Natural killer cell treated with Interleukin-12 subunit alpha and Interleukin-12 subunit beta and Interleukin-15 and Interleukin-18, amount 100 ng/mL, for 72 hours (primary cell): ENCODE results near the gene ROM1. TPM values are rescaled to one million over a fixed set of nuclear protein-coding genes. Genes with fewer than 3 reads are reported as not detected.

Experiments used
- ATAC-seq, 2 donors: fragments of 150-1000 bp; cut with Tn5 transposase in 1 of 2; sonication (Bioruptor Pico), chemical (Tn5 transposase) in 1 of 2; 2 replicates each; pipeline ENCODE4 v1.10.0; 2021
- DNase-seq: peaks from one replicate; pipeline ENCODE4 v3.0.0; 2022; ENCODE audit warnings: low spot score
- H3K27ac Mint-ChIP-seq, 2 donors: 1 replicate in 1 of 2; 2 replicates in 1 of 2; pipeline ENCODE4 v1.8.0; 2022; ENCODE audit warnings: mixed read lengths in 2 of 2, mild to moderate bottlenecking in 1 of 2, moderate library complexity in 1 of 2
- H3K27me3 Mint-ChIP-seq, 2 donors: 1 replicate in 1 of 2; 2 replicates in 1 of 2; pipeline ENCODE4 v1.8.0; 2022; ENCODE audit warnings: mixed read lengths in 2 of 2
- H3K36me3 Mint-ChIP-seq: one replicate; pipeline ENCODE4 v1.8.0; 2022; ENCODE audit warnings: mixed read lengths
- H3K4me1 Mint-ChIP-seq, 2 donors: 1 replicate in 1 of 2; 2 replicates in 1 of 2; pipeline ENCODE4 v1.8.0; 2022; ENCODE audit warnings: low read depth in 2 of 2, mixed read lengths in 2 of 2, mild to moderate bottlenecking in 1 of 2
- H3K4me3 Mint-ChIP-seq: one replicate; pipeline ENCODE4 v1.8.0; 2022; ENCODE audit warnings: mixed read lengths
- H3K9me3 Mint-ChIP-seq: 2 replicates; pipeline ENCODE4 v1.8.0; 2022; ENCODE audit warnings: mixed read lengths
- total RNA-seq, 2 donors: library from RNA; stranded (reverse); gene quantifications; one replicate each; pipeline ENCODE4 v1.2.3, GENCODE V29; 2022

ROM1 gene
- total RNA-seq, 2 donors from 2014 or later = 4.5 to 4.6 TPM

DNA sequence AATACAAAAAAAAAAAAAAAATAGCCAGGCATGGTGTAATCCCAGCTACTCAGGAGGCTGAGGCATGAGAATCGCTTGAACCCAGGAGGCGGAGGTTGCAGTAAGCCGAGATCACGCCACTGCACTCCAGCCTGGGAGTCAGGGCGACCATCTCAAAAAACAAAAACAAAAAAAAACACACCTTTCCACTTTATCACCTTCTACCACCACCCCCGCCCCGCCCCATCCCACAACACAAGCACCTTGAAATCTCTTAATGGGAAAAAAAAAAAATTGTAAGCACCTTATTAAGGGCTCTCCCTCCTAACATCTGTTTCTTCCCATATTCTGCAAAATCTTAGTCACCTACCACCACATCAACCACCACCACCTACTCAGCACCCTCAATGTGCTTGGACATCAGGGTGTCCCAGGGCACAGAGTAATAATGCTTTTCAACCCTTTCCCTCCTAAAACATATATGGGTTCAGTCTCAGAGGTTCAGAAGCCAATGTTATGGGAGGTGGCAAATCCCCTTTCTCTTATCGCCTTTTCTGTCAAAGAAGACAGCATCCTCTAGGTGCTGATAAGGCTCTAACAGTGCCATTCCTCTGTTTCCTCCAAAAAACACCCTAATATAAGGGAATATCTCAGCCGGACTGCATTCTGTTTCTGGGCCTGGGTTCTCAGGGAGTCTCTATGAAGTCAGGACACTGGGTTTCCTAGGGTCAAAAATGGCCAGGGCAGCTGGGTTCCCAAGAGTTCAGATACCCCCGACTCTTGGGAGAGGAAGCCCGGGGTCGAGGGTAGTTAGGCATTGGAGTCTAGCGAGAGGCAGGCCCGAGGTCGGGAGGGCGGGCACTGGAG, 39.3 kb downstream of the ROM1 start:
- Mint-ChIP-seq H3K27me3 (no peaks in the 10 kb centered on the region), H3K4me3 (peak overlapping the region; percentile 99), H3K9me3 (no peaks in the 10 kb centered on the region), H3K36me3 (peaks cover 5% of the 10 kb centered on the region), H3K27ac (peak overlapping the region; percentile 98 to 100), H3K4me1 (peaks cover 19 to 21% of the 10 kb centered on the region in 2 donors)
- peak in 1 of 2 donors; percentile 31 for ATAC-seq
- DNase-seq = no peak

DNA sequence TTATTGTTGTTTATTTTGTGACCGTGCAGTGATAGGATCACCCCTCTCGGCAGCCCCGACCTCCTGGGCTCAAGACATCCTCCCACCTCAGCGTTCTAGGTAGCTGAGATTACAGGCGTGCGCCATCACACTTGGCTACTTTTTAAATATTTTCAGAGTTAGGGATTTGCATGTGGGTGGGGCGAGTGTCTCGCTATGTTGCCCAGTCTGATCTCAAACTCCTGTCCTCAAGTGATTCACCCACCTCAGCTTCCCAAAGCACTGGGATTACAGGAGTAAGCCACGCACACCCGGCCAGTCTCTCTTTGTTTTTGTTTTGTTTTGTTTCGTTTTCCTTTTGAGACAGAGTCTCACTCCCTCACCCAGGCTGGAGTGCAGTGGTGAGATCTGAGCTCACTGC, 41.2 kb downstream of the ROM1 start:
- peaks cover 19 to 21% of the 10 kb centered on the region in 2 donors for H3K4me1 Mint-ChIP-seq
- H3K27ac Mint-ChIP-seq = peak overlapping the region; percentile 98 to 100
- peaks cover 5% of the 10 kb centered on the region for H3K36me3 Mint-ChIP-seq
- H3K9me3 Mint-ChIP-seq = no peaks in the 10 kb centered on the region
- H3K27me3 Mint-ChIP-seq = no peaks in the 10 kb centered on the region
- DNase-seq (no peak), ATAC-seq (no peak)
- peak overlapping the region; percentile 99 for H3K4me3 Mint-ChIP-seq

DNA sequence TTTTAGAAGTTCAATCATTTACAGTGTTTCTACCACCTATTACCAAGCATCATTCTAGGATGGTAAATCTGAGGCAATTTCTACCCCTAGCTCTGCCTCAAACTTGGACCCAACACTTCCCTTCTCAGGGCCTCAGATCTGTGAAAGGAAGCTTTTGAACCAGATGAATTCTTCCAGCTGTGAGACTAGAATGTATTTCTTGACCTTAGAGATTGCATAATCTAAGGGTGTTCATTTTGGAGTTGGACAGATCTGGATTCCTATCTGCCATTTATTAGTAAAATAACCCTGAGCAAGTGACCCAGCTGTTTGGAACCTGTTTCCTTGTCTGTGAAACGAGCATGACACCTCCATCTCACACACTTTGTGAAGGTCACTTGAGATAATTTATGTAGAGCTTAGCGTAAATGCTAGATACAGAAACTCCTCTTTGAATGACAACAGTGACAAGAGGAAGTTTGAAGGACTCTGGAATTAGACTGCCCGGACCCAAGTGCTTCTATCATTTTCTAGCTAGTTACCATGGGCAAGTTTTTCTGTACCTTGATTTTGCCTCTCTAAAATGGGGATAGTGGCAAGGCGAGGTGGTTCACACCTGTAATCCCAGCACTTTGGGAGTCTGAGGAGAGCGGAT, 43.9 kb downstream of the ROM1 start:
- H3K27ac Mint-ChIP-seq = no peak overlapping the region
- H3K9me3 Mint-ChIP-seq = no peaks in the 10 kb centered on the region
- H3K4me3 Mint-ChIP-seq = no peak overlapping the region
- ATAC-seq = no peak
- no peak for DNase-seq
- H3K4me1 Mint-ChIP-seq = peaks cover 15% of the 10 kb centered on the region in 2 donors
- H3K36me3 Mint-ChIP-seq = peaks cover 5% of the 10 kb centered on the region
- H3K27me3 Mint-ChIP-seq = no peaks in the 10 kb centered on the region

DNA sequence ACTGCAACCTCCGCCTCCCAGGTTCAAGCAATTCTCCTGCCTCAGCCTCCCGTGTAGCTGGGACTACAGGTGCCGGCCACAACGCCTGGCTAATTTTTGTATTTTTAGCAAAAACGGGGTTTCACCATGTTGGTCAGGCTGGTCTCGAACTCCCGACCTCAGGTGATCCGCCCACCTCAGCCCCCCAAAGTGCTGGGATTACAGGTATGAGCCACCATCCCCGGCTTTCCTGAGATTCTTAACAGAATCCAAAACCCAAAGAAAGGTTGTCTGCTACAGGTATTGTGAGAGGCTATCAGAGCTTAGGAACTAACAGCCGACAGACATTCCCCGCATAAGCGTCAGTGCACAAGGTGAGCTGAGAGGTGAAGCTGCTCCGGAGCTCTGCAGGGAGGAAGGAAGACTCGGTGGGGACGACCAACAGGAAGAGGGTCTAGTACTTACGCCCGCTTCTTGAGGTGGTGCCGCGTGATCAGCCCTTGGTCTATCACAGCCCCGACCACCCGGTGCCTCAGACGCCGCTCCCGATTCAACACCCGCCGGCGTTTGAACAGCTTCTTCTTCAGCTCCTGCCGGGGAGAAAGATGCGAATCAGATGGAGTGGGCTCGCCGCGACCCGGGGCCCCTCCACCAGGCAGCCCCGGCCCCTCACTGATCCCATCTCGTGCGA, 51.5 kb downstream of the ROM1 start:
- ATAC-seq = peak; percentile 20 to 64

More for the DNA sequence above, 51.5 kb downstream of the ROM1 start:
- no peaks in the 10 kb centered on the region for H3K9me3 Mint-ChIP-seq
- no peak for DNase-seq
- peak overlapping the region; percentile 96 for H3K4me3 Mint-ChIP-seq
- peak overlapping the region; percentile 89 to 94 for H3K27ac Mint-ChIP-seq
- H3K4me1 Mint-ChIP-seq = peaks cover 23% of the 10 kb centered on the region in 2 donors
- H3K36me3 Mint-ChIP-seq = peaks cover 17% of the 10 kb centered on the region
- H3K27me3 Mint-ChIP-seq = no peaks in the 10 kb centered on the region

Other genes starting within 250 kb of the ROM1 start
- gene SCGB1A1, start 194.2 kb upstream of the ROM1 start, total RNA-seq = not detected
- 10 to 100 TPM; 49.2 to 60.0 TPM for gene AHNAK, start 66.5 kb upstream of the ROM1 start, total RNA-seq
- 1,000 to 10,000 TPM in 1 of 2 donors, 100 to 1,000 TPM in 1; 898 to 1,016 TPM for gene EEF1G, start 39.4 kb upstream of the ROM1 start, total RNA-seq
- gene TUT1, start 21.7 kb upstream of the ROM1 start, total RNA-seq = 10 to 100 TPM; 24.1 to 35.7 TPM
- 100 to 1,000 TPM; 234 to 259 TPM for gene MTA2, start 11.4 kb upstream of the ROM1 start, total RNA-seq
- 100 to 1,000 TPM; 122 to 205 TPM for gene EML3, start 482 bp upstream of the ROM1 start, total RNA-seq
- 10 to 100 TPM; 72.8 to 98.7 TPM for gene B3GAT3, start 8.7 kb downstream of the ROM1 start, total RNA-seq
- 100 to 1,000 TPM; 269 to 297 TPM for gene GANAB, start 33.4 kb downstream of the ROM1 start, total RNA-seq
- gene INTS5, start 40.0 kb downstream of the ROM1 start, total RNA-seq = 10 to 100 TPM; 33.2 to 42.3 TPM
- gene C11orf98, start 52.0 kb downstream of the ROM1 start, total RNA-seq = 100 to 1,000 TPM; 131 to 149 TPM
- gene CSKMT, start 52.1 kb downstream of the ROM1 start, total RNA-seq = 100 to 1,000 TPM in 1 of 2 donors, 10 to 100 TPM in 1; 30.0 to 121 TPM
- gene UQCC3, start 58.4 kb downstream of the ROM1 start, total RNA-seq = 1 to 10 TPM; 6.1 to 8.8 TPM
- gene LBHD1, start 59.0 kb downstream of the ROM1 start, total RNA-seq = 10 to 100 TPM; 20.9 to 33.7 TPM
- gene UBXN1, start 65.8 kb downstream of the ROM1 start, total RNA-seq = 100 to 1,000 TPM in 1 of 2 donors, 10 to 100 TPM in 1; 91.1 to 124 TPM
- under 1 TPM; 0.36 to 0.52 TPM for gene LRRN4CL, start 76.3 kb downstream of the ROM1 start, total RNA-seq
- 10 to 100 TPM; 18.7 to 38.3 TPM for gene BSCL2, start 94.2 kb downstream of the ROM1 start, total RNA-seq
- gene GNG3, start 94.4 kb downstream of the ROM1 start, total RNA-seq = not detected
- 10 to 100 TPM; 54.6 to 55.5 TPM for gene HNRNPUL2, start 114.2 kb downstream of the ROM1 start, total RNA-seq
- 10 to 100 TPM; 36.8 to 39.4 TPM for gene TTC9C, start 115.2 kb downstream of the ROM1 start, total RNA-seq
- 1 to 10 TPM; 6.5 to 8.1 TPM for gene ZBTB3, start 140.9 kb downstream of the ROM1 start, total RNA-seq
- 100 to 1,000 TPM in 1 of 2 donors, 10 to 100 TPM in 1; 93.3 to 127 TPM for gene POLR2G, start 148.3 kb downstream of the ROM1 start, total RNA-seq
- gene TAF6L, start 158.1 kb downstream of the ROM1 start, total RNA-seq = 10 to 100 TPM; 13.9 to 34.1 TPM
- 10 to 100 TPM; 30.5 to 31.1 TPM for gene TMEM179B, start 174.1 kb downstream of the ROM1 start, total RNA-seq
- gene TMEM223, start 178.7 kb downstream of the ROM1 start, total RNA-seq = 10 to 100 TPM; 13.0 to 20.1 TPM
- gene NXF1, start 192.2 kb downstream of the ROM1 start, total RNA-seq = 100 to 1,000 TPM; 108 to 145 TPM
- gene STX5, start 218.8 kb downstream of the ROM1 start, total RNA-seq = 10 to 100 TPM; 32.0 to 53.4 TPM
- 1 to 10 TPM in 1 of 2 donors, not detected in 1; 1.0 TPM for gene TEX54, start 219.6 kb downstream of the ROM1 start, total RNA-seq
- 100 to 1,000 TPM in 1 of 2 donors, 10 to 100 TPM in 1; 90.4 to 136 TPM for gene WDR74, start 226.3 kb downstream of the ROM1 start, total RNA-seq